Middle frontal gyrus (tissue), 1 donor: ENCODE results near the gene KIF3A.

Experiments
- DNase-seq: peaks from one replicate; pipeline ENCODE4 v3.0.0-alpha.2; 2015; ENCODE audit warnings: low spot score; ENCODE audit errors: extremely low spot score

Gene KIF3A

DNA sequence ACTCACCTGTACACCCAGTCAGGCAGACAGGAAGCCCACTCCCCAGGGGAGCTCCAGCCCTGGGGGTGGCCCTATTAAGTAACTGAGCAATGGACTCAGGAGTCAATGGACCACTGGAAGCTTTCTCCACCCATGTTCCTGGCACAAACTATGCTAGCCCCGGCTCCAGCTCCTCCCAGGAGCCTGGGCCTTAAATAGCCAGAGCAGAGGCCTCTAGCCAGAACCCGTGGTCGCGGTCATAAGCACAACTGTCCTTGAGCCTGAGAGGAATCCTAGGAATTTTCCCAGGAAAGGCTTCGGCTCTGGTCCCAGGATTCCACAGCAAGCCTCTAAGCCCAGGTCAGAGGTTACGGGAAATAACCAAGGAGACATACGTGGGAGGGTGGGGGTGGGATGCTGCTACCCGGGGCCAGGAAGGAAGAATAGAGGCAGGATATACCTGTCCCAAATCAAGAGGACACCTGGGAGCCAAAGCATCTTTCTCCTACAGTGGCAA, 34.2 kb upstream of the KIF3A start:
- DNase-seq = no peak

DNA sequence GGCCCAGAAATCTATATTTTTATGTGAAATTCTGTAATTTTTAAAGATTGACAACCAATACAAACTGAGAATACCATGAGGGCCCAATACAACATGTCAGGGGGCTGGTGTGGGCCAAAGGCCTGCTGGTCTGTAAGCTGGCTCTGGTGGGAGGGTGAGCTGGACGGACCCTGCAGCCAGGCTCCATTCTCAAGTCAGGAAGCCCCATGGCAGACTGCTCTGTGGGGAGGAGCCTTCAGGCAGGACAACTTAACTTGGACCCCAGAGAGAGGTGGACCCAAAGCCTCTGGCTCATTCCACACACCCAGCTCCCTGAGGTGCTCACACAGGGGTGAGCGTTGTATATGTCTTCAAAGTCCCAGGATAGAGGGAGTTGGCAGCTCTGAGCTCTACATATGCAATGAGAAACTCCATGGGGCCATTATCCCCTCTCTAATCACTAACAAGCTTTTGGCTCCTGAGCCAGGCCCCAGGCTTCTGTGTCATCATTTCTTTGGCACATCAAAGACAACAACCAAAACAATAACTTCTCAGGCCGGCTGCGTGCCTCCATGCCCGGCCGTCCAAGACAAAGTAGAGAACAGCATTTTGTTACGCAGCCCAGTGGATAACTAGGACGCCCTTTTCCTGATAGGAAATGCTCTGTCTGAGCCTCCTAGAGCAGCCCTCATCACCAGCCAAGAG, 33.3 kb upstream of the KIF3A start:
- no peak for DNase-seq

DNA sequence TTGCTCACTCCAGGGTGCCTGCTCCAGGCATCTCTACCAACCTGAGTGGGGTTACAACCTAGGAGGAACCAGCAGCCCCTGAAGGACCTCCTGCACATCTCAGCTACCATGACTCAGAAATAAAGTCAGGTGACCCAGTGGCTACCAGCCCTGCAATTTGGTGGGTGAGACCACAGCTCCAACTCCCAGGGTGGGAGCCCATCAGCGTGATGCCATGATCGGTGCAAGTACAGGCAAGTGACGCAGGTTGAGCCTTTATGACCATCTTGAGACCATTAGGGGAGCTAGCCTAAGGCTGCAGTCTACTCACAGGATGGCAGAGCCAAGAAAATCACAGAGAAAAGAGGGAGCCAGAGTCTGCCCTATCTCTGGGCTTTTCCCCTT, 31.1 kb upstream of the KIF3A start:
- DNase-seq = no peak

DNA sequence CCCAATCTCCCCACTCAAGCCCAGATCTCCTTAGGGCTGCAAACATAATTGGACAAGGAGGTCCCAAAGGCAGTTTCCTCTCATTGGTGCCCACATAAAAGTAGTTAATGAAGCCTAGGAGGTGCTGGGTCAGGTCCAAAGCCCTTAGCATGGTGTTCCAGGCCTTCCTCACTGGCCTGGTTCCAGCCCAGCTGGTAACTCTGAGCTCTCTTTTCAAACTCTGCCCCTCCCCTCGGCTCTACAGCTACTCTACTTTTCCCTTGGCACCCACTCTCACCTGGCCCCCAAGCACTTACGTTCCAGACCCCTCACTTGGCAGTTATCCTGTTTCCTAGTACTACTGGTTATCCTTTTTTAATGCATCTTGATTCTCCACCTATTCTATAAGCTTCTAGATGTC, 29.8 kb upstream of the KIF3A start:
- DNase-seq = no peak

DNA sequence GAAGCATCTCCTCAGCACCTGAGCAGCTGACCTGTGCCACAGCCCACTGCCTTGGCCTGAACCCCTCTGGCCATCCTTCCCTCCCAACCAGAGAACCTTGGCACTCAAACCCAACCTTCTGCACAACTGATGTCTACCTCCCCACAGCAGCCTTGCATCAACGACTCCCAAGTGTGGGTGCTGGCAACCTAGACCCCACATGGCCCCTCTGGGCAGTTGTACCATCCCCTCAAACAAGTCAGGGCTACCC, 29.4 kb upstream of the KIF3A start:
- DNase-seq = no peak

DNA sequence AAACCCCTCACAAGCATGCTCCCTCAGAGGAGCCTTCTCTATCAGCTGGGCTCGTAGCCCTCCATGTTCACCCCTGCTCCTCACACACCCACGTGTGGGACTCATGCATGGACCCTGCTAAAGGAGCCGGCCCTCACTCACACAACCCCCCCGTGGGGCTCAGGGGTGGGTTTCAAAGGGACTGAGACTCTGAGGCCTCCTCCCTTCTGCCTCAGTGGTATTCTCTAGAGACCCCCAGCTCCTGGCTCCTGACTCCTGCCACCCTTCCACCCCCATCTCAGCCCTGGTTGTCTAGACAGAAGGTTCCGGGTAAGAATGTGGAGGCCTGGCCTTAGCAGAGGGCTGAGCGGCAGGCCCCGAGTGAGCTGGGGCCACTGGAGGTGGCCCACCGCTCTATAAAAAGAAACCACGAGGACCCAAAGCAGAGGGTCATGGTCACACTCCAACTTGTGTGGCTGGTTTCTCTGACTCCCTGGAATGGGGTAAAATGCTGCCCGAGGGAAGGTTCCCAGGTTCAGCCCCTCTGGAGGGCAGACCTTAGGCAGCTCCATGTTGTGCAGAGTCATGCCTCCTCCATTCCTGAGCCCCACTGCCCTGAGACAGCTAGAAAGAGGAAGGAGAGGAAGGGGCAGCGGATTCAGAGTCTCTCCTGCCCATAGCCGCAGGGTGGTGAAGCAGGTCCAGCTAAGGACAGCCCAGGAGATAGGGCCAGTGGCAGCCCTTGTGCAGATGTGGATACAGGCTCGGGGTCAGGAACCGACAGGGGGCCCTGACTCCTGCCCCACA, 28.9 kb upstream of the KIF3A start:
- no peak for DNase-seq

DNA sequence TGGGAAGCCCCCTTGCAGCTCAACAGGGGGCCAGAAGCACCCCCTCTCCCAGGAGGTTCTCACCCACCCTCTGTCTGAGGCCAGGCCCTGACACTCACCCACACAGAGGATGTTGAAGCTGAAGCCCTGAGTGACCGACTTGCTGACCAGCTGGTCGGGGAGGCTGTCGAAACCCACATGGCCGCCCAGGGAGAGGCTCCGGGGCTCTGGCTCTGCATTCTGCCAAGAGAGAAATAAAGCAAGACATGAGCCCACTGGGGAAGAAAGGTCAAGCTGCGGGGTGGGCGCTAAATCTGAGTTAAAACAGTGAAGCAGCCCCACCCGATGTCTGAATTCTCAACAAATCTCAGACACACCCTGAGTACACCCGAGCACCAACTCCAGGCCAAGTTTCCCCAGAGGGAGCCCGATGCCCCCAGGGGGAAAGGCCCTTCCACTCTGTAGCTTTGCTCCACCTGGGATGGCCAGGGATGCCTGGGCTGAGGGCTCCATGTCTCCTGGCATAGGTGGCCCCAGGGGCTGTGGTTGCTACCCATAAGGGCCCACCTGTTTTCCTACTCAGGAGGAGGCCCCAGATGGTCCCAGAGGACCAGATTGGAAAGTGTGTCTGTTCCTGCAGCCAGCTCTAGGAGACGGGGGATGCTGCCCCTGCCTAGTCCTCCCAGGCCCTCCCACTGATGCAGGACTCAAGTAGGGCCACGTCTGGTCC, 28.1 kb upstream of the KIF3A start:
- no peak for DNase-seq

DNA sequence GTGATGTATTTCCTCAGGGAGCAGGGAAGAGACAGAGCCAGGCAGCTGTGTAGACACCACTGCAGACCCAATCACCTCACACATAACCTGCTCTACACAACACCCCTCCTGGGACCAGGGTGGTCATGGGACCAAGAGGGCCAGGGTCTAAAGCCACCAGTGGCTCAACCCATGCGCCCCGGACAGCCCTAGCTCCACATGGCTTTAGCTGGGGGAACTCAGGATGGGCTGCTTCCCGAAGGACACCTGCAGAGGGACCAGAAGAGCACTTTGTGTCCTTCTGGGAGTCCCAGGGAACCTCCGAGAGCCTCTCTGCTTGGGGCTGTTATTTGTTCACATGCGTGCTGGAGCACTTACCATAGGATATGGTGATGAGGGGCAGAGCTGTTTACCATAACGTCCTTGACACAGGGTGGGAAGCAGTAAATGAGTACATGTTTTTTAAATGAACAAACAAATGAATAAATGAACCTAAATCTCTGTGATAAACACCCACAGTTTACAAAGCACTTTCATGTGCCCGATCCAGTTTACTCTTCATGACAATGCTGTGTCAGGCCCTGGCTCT, 27.4 kb upstream of the KIF3A start:
- no peak for DNase-seq

DNA sequence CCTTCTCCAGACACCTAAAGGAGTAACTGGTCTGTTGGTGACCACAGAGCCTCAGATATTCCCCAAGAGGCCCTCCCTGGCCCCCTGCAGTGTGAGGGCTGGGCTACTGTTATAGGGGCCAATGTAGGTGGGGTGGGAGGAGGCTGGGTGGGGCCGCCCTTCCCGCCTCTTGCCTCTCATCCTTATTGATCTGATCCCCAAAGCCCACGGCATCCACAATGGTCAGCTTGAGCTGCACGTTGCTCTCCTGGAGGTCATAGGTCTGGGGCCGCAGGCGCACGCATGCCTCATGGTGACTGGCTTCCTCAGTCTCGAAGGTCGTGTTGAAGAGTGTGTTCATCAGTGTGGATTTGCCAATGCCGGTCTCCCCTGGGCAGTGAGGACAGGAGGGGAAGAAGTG, 26.7 kb upstream of the KIF3A start:
- DNase-seq = no peak

DNA sequence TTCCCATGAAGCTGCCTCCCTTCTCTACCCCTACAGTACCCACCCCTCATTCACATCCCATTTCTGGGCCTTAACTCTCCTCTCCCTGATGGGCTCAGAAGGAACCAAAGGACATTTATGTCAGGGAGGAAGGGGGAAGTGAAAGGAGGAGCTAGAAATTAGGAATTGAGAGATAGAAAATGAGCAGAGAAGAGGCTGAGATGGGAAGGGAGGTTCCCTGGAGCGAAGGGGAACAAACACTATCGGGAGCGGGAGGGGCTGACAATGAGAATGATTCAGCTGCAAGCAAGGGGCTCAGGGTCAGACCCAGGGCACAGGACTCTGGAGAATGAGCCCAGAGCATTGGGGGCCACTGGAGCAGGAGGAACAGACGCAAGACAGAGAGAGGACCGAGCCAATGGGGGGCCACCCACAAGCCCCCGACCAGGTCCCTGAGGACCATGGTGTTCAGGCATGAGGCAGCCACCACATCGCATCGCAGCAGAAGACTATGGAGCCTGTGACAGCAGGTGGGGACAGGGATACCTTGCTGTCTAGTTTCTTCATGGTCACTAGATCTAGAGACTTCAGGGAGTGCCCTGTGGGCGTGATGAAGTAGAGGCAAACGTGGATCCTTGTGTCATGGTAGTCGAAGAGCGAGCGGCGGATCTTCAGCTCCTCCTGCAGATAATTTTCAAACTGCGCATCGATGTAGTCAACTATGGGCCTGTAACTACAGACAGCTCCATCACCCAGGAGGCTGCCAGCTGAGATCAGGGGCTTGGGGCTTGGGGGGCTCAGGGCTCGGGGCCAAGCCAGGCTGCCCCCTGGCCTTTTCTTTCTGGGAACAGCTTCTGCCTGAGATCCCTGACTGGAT, 26.1 kb upstream of the KIF3A start:
- DNase-seq = no peak

DNA sequence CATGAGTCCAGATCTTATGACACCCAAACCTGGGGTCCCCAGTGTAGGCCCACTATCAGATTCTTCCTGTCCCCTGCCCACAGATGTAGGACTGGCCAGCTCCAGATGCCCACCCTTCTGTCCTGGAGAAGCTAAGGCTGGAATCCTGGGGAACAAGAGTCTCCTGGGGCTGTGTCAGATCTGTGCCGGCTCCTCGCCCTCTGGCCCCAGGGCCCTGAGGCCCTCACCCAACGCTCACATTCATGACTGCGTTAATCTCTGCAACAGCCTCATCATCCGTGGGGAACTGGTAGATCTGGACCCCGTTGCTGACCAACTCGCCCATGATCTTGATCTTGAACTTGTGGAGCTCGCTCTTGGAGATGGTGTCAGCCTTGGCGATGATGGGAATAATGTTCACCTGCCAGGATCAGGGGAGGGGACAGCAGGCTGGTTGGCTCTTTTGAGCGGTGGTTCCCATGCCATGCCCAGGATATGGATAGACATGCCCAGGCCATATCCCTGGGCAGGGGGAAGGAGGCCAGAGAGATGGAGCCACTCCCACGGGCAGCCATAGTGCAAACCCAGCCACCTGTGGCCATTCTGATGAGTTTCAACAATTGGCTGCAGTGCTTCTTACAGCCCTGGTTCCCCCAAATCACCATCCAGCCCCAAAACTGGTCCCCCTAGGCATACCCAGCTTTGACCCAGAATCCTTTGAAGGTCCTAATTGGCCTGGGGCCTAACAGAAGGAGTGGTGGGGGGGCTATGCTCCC, 25.1 kb upstream of the KIF3A start:
- DNase-seq = no peak

DNA sequence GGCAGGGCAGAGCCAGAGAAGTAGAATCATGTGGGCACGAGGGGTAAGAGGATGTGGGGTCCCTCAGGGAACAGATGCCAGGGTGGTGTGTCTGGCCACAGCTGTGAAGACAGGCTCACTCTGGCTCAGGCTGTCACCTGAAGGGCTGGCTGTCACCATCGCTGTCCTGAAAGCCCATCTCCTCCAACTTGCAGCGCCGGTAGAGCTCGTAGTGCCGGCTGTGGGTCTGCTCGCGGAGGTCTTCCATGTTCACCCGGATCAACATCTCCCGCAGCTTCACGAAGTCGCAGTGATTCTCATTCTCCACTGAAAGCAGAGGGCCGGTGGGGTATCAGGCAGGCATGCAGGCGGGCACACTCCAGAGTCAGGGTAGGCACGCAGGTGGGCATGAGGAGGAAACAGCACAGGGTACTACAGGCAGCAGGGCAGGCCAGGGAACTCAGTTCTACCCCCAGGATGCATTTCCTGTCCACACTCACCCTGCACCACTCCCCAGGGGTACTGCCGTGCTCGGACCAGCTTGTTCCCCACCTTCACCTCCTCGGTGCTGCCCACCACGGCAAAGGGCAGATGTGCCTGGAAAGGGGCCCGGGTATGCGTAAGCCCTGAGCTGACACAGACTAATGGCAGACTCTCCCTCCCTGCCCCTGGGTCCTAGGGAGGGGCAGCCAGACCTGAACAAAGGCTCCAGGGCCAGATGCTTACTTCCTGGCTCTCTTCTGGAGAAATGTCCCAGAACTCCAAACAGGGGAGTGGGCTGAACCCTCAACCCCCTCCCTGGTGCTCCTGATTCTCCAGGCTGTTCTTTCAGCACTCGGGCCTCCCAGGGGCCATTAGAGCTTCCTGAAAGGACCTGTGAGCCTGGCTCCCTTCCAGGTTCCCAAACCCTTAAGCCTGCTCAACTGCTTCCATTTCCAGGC, 24.2 kb upstream of the KIF3A start:
- DNase-seq = no peak

DNA sequence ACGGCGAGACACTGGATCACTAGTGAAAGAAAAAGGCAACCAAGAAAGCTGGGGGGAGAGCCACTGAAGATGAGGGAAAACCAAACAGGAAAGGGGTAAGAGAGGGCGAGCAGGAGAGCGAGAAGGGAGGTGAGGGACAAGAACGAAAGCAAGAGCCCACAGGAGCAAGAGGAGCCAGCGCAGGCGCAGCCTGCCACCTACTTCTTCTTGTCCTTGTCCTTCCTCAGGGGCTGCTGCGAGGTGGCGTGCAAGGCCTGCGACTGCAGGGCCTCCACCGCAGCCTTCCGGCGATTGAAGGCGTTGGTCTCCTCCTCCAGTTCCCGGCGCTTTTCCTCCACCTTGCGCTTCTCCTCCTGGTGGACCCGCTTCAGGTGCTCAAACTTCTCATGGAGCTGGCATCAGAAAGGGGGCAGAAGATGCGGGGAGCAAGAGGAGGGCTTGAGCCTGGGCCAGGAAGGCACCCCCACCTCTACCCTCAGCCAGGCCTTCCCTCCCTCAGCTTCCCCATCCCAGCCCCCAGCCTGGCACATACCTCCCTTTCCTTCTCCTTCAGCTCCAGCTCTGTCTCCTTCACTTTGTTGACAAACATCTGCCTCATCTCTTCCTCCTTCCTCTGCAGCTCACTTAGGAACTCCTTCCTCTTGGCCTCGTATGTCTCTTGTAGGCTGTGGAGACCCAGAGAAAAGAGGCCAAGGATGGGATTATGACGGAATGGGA, 23.4 kb upstream of the KIF3A start:
- DNase-seq = no peak

DNA sequence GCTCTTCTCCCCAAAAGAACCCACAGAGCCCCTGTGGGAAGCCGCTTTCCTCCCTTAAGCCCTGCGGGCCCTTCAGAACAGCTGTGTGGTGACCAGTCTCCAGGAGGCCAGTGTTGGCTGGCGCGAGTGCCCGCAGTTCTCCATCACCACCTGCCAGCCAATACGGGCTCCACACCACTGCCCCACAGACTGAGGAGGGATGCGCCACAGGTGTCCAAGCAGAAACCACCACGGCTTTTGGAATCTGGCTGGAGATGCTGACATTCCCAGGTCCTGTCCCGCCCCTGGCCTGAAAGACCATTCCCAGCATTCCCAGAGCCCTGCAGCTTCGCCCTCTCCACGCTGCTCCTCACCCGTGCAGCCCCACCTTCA, 22.7 kb upstream of the KIF3A start:
- DNase-seq = no peak

DNA sequence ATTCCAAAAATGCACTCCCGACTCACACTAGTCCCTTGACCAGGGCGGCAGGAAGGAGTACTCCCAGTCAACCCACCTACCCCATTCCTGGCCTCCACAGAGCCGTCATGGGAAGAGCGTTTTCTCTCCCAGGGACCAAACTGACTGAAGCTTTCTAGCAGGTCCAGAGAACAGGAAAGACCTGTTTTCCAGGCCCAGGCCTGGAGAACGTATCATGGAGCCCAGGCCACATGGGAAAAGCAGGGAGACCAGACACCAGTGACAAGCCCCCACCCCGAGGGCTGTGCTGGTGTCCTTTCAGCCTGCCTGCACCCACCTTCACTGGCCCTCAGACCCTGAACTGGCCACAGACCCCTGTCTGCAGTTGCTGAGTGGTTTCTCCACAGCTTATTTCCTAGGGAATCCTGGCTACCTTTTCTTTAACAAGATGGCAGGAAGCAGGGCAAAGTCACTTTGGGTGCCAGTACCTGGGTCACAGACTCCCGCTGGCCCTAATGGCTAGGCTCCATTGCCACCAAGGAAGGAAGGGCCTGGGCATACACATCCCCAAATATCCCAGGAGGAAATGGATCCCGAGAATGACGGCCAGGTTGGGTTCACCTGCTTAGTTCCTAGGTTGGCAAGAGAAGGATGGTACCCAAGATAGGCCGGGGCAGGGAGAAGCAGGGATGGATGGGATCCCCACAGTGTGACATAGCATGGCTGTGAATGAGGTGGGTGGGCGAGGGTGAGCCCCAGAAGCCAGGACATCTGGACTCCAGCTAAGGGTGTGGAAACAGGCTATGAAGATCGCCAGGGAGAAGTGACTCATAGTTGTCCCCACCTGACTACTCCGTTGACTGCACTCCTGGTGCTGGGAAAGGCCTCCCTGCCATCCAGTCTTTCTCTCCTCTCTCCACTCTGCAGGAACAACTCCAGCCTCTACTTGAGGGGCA, 22.0 kb upstream of the KIF3A start:
- no peak for DNase-seq

DNA sequence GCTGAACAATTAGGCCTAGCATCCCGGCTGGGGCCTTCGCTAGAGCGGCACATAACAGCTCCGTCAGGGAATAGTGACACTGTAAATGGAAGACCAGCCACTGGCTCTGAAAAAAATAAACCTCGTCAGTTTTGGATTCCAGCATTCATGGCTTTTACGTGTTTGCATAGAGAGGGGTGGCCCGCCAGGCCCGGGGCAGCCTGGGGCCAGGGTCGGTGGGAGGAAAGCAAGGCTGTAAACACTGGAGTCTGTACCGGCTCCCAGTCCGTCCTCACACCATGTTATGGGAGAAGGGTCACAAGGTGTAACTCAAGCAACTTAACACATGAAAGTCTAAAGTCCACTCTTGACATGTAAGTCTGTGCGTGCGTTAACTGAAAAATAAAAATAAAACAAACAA, 21.1 kb upstream of the KIF3A start:
- DNase-seq = no peak

DNA sequence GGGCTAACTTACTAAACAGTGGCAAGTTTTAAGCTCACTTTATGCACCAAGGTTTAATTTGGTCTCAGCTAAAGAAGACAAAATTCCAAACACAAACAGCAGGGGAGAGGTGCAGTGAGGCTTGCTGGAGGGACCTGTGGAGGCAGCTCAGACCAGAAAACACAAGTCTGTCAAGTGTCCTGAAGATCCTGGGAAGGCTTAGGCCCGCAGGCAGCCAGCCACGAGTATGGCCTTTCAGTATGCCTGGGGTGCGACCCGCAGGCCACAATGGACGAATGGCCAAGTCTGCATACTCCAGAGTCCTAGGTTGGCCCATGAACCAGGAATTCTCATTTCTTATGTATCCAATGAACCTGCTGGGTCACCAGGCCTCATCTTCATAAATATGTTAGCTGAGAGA, 19.2 kb upstream of the KIF3A start:
- no peak for DNase-seq

DNA sequence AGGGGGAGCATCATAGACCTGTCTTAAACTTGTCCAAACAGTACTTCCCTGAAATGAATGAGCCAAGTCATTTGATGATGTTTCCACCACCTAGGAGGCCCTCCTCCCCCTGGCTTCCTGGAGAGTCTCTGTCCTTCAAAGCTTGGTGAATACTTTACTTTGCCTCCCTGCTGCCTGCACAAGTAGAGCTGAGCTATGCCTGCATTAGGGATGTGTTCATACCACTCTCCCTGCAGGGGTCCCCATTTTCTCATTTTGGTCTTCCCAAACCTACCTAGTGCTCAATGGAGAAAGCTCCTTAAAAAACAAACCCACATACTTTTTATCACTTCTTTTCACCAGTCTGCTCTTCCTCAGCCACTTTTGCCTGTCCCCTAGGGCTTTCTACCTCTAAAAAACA, 17.6 kb upstream of the KIF3A start:
- no peak for DNase-seq
